Measurements from ENCODE around the gene PCNX4. TPM values are rescaled to one million over a fixed set of nuclear protein-coding genes. Genes with fewer than 3 reads are reported as not detected.

PCNX4 gene
- total RNA-seq, 1 experiment from 2014 or later: 64.0 TPM

- Histone ChIP-seq H3K4me1 (ENCODE audit: insufficient read depth, low read length, poor library complexity, severe bottlenecking) (peaks cover 5% of the 10 kb centered on the region), H3K36me3 (ENCODE audit: insufficient read depth, low read length, poor library complexity, severe bottlenecking) (no peaks in the 10 kb centered on the region), H3K27me3 (replicated peaks; ENCODE audit: insufficient read depth, low read depth, low read length, poor library complexity) (no peaks in the 10 kb centered on the region), H3K4me3 (ENCODE audit: low read depth, low read length, poor library complexity, severe bottlenecking) (no peak overlapping the region), H3K9me3 (ENCODE audit: low read depth, low read length, poor library complexity, severe bottlenecking) (no peaks in the 10 kb centered on the region), H3K27ac (ENCODE audit: low read depth, low read length, poor library complexity, severe bottlenecking) (no peak overlapping the region)
- no peak for TF ChIP-seq EZH2 (IDR thresholded peaks at IDR 0.05; ENCODE audit: borderline replicate concordance, low read depth, low read length, poor library complexity, severe bottlenecking)
- no TSS peak for BruUV-seq (replicated peaks)
- POLR2A ChIA-PET (ENCODE audit: low non-redundant PET): no interaction called here
- CTCF ChIA-PET: no interaction called here
- no peak for DNase-seq (ENCODE audit: low spot score)
- intact Hi-C loops (cut with micrococcal nuclease; ENCODE audit: unreplicated experiment): no loop called here
Measured at GRCh38 chr14:60085693-60086092, 6.0 kb upstream of the PCNX4 start.

GRCh38 chr14:60087668-60088067 is 4.1 kb upstream of the PCNX4 start:
- TF ChIP-seq EZH2 (IDR thresholded peaks at IDR 0.05; ENCODE audit: borderline replicate concordance, low read depth, low read length, poor library complexity, severe bottlenecking) (no peak), CTCF (conservative IDR thresholded peaks at IDR 0.05; ENCODE audit: low read depth, low read length) (no peak)
- BruUV-seq (replicated peaks): no TSS peak
- Histone ChIP-seq H3K4me1 (ENCODE audit: insufficient read depth, low read length, poor library complexity, severe bottlenecking) (peaks cover 8% of the 10 kb centered on the region), H3K36me3 (ENCODE audit: insufficient read depth, low read length, poor library complexity, severe bottlenecking) (no peaks in the 10 kb centered on the region), H3K27ac (ENCODE audit: low read depth, low read length, poor library complexity, severe bottlenecking) (no peak overlapping the region), H3K4me3 (ENCODE audit: low read depth, low read length, poor library complexity, severe bottlenecking) (no peak overlapping the region), H3K9me3 (ENCODE audit: low read depth, low read length, poor library complexity, severe bottlenecking) (no peaks in the 10 kb centered on the region), H3K27me3 (replicated peaks; ENCODE audit: insufficient read depth, low read depth, low read length, poor library complexity) (no peaks in the 10 kb centered on the region)
- DNase-seq (ENCODE audit: low spot score): no peak
- ChIA-PET CTCF (no interaction called here), POLR2A (ENCODE audit: low non-redundant PET) (no interaction called here)
- intact Hi-C loops (cut with micrococcal nuclease; ENCODE audit: unreplicated experiment): no loop called here

- Histone ChIP-seq H3K4me3 (ENCODE audit: low read depth, low read length, poor library complexity, severe bottlenecking) (no peak overlapping the region), H3K9me3 (ENCODE audit: low read depth, low read length, poor library complexity, severe bottlenecking) (no peaks in the 10 kb centered on the region), H3K4me1 (ENCODE audit: insufficient read depth, low read length, poor library complexity, severe bottlenecking) (peaks cover 8% of the 10 kb centered on the region), H3K27me3 (replicated peaks; ENCODE audit: insufficient read depth, low read depth, low read length, poor library complexity) (no peaks in the 10 kb centered on the region), H3K36me3 (ENCODE audit: insufficient read depth, low read length, poor library complexity, severe bottlenecking) (no peaks in the 10 kb centered on the region), H3K27ac (ENCODE audit: low read depth, low read length, poor library complexity, severe bottlenecking) (no peak overlapping the region)
- no TSS peak for BruUV-seq (replicated peaks)
- ChIA-PET POLR2A (ENCODE audit: low non-redundant PET) (no interaction called here), CTCF (interaction anchor here (0.6 kb wide), 1 partner anchor 91 kb away, joined by 3 read pairs; no protein-coding TSS in a partner anchor)
- intact Hi-C loops (cut with micrococcal nuclease; ENCODE audit: unreplicated experiment): no loop called here
- TF ChIP-seq CTCF (conservative IDR thresholded peaks at IDR 0.05; ENCODE audit: low read depth, low read length): no peak
- no peak for TF ChIP-seq EZH2 (IDR thresholded peaks at IDR 0.05; ENCODE audit: borderline replicate concordance, low read depth, low read length, poor library complexity, severe bottlenecking)
- no peak for DNase-seq (ENCODE audit: low spot score)
Measured at GRCh38 chr14:60089221-60089620, 2.5 kb upstream of the PCNX4 start.

- no peak for TF ChIP-seq EZH2 (IDR thresholded peaks at IDR 0.05; ENCODE audit: borderline replicate concordance, low read depth, low read length, poor library complexity, severe bottlenecking)
- no peak for TF ChIP-seq CTCF (conservative IDR thresholded peaks at IDR 0.05; ENCODE audit: low read depth, low read length)
- H3K27ac ChIP-seq (ENCODE audit: low read depth, low read length, poor library complexity, severe bottlenecking): peak overlapping the region; percentile 99
- peak; percentile 88 for DNase-seq (ENCODE audit: low spot score)
- CTCF ChIA-PET: interaction anchor here (0.6 kb wide), 1 partner anchor 583 kb away, joined by 9 read pairs; no protein-coding TSS in a partner anchor
- H3K4me3 ChIP-seq (ENCODE audit: low read depth, low read length, poor library complexity, severe bottlenecking): peak overlapping the region; percentile 68
- POLR2A ChIA-PET (ENCODE audit: low non-redundant PET): no interaction called here
- BruUV-seq (replicated peaks): TSS peak; percentile 91
- H3K36me3 ChIP-seq (ENCODE audit: insufficient read depth, low read length, poor library complexity, severe bottlenecking): no peaks in the 10 kb centered on the region
- intact Hi-C loops (cut with micrococcal nuclease; ENCODE audit: unreplicated experiment): no loop called here
- H3K9me3 ChIP-seq (ENCODE audit: low read depth, low read length, poor library complexity, severe bottlenecking): no peaks in the 10 kb centered on the region
- peaks cover 8% of the 10 kb centered on the region for H3K4me1 ChIP-seq (ENCODE audit: insufficient read depth, low read length, poor library complexity, severe bottlenecking)
- H3K27me3 ChIP-seq (replicated peaks; ENCODE audit: insufficient read depth, low read depth, low read length, poor library complexity): no peaks in the 10 kb centered on the region
Measured at GRCh38 chr14:60090864-60091519, 731 bp upstream of the PCNX4 start.

All from A673 (cell line).